ENCODE measurements around the gene PSIP1. TPM values are rescaled to one million over a fixed set of nuclear protein-coding genes. Genes with fewer than 3 reads are reported as not detected.
A peak's percentile ranks its signal among the peaks of the same experiment; 100 is the strongest.

The PSIP1 gene
- total and polyA plus RNA-seq, 7 experiments from 2014 or later, result 97.8 to 213 (median 139) TPM

DNA sequence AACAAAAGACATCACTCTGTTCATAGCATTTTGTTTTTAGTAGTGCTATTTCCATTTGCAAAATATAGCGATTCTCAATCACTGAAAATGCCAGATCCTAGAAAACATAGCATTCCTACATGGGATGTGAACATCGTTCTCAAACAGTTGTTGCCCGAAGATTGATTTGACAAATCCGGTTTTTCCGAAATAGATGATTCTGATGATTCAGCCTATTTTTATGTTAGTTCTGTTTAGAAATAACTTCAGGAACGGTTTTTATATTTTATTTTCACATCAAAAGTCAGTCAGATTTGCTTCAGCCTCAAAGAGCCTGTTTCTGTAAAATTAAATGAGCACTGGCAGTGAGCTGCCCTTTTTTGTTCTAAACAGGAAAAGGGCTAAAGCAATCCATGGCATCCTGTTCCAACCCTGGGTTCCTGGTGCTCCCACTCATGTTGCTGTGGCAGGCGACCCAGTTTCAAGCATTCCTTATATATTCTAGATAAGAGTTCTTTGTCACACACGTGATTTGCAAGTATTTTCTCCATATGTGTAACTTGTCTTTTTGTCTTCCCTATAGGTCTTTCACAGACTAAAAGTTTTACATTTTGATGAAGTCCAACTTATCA is 14.2 kb upstream of the PSIP1 start:
- Histone ChIP-seq H3K9me3 (ENCODE audit: control insufficient read depth in 2 of 3, low read length in 3 of 3) (no peaks in the 10 kb centered on the region), H3K36me3 (ENCODE audit: control insufficient read depth in 2 of 3, insufficient read depth in 3 of 3, low read length in 3 of 3) (no peaks in the 10 kb centered on the region), H3K27ac (ENCODE audit: low read depth, low read length) (no peak overlapping the region), H3K4me3 (ENCODE audit: low read length) (no peak overlapping the region), H3K27me3 (ENCODE audit: control insufficient read depth in 2 of 2, insufficient read depth in 2 of 2, low read length in 2 of 2) (no peaks in the 10 kb centered on the region), H3K4me1 (ENCODE audit: control insufficient read depth in 2 of 2, insufficient read depth in 2 of 2, low read length in 2 of 2) (no peaks in the 10 kb centered on the region)
- POLR2A ChIA-PET, result no interaction called here
- CTCF ChIA-PET, result interaction anchor here (2.0 kb wide), 1 partner anchor 8 kb away, joined by 4 read pairs; no protein-coding TSS in a partner anchor
- no peak for ATAC-seq
- Mint-ChIP-seq H3K9me3 (no peaks in the 10 kb centered on the region), H3K4me3 (no peak overlapping the region), H3K27me3 (peaks cover 0 to 17% (median 0%) of the 10 kb centered on the region in 5 donors), H3K4me1 (peaks cover 0 to 4% (median 0%) of the 10 kb centered on the region in 7 donors), H3K27ac (no peak overlapping the region), H3K36me3 (no peaks in the 10 kb centered on the region)
- no peak for DNase-seq
- intact Hi-C loops (cut with micrococcal nuclease), result no loop called here

DNA sequence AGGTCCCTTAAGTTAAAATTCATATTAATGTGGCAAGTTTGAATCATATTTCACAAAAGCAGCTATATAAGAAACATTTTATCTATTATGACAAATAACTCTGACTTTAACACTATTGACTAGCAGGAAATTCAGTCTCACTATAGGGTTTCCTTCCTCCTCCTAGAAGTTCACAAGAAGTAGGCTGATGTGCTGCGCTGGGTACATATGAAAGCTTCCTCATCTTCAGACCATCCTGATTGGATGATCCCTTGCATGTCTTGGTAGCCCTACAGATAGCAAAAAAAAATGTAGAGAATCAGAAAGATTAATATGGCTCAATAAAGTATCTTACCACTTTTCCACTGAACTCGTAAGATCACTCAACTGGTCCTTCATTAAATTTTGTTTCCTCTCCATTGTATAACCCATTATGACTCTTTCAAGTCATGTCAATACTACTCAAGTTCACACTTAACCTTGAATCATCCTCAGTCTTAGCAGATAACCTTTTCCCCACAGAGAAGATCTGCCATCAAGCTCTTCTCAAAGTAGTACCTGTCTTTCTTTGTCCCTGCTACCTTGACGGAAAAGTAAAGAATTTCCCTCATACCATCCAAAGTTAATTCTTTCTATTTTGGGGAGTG is 11.5 kb upstream of the PSIP1 start:
- Mint-ChIP-seq H3K4me1 (peaks cover 0 to 4% (median 0%) of the 10 kb centered on the region in 7 donors), H3K36me3 (no peaks in the 10 kb centered on the region), H3K27ac (peak overlapping the region in 1 of 9 donors; percentile 59), H3K27me3 (peaks cover 0 to 25% (median 0%) of the 10 kb centered on the region in 5 donors), H3K9me3 (peaks cover 0 to 1% (median 0%) of the 10 kb centered on the region in 11 donors), H3K4me3 (no peak overlapping the region)
- H3K27ac ChIP-seq (ENCODE audit: low read depth, low read length), result no peak overlapping the region
- intact Hi-C loops (cut with micrococcal nuclease), result no loop called here
- no peaks in the 10 kb centered on the region for H3K27me3 ChIP-seq (ENCODE audit: control insufficient read depth in 2 of 2, insufficient read depth in 2 of 2, low read length in 2 of 2)
- ChIA-PET POLR2A (interaction anchor here (0.7 to 2.2 kb wide), 2 partner anchors 10 to 15 kb away, joined by 3 to 9 read pairs; partner anchors contain the start of gene PSIP1), CTCF (no interaction called here)
- no peaks in the 10 kb centered on the region for H3K4me1 ChIP-seq (ENCODE audit: control insufficient read depth in 2 of 2, insufficient read depth in 2 of 2, low read length in 2 of 2)
- no peak overlapping the region for H3K4me3 ChIP-seq (ENCODE audit: low read length)
- H3K9me3 ChIP-seq (ENCODE audit: control insufficient read depth in 2 of 3, low read length in 3 of 3), result no peaks in the 10 kb centered on the region
- H3K36me3 ChIP-seq (ENCODE audit: control insufficient read depth in 2 of 3, insufficient read depth in 3 of 3, low read length in 3 of 3), result no peaks in the 10 kb centered on the region
- no peak for DNase-seq
- no peak for ATAC-seq

DNA sequence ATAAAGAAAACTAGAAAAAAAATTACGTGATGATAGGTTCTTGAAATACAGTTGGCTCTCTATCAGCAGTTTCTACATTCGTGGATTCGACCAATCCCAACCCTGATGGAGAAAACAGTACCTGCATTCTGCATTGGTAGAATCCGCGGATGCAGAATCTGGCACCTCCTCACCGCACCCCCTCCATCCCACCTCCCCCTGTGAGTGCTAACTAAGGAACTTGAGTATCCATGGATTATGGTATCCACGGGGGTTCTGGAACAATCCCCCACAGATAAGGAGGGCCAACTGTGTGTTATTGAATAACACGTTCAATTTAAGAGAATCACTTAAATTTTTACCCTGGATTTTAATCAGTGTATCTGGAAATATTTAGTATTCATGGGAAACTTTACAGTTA is 10.5 kb upstream of the PSIP1 start:
- Histone ChIP-seq H3K4me1 (ENCODE audit: control insufficient read depth in 2 of 2, insufficient read depth in 2 of 2, low read length in 2 of 2) (no peaks in the 10 kb centered on the region), H3K27me3 (ENCODE audit: control insufficient read depth in 2 of 2, insufficient read depth in 2 of 2, low read length in 2 of 2) (no peaks in the 10 kb centered on the region), H3K4me3 (ENCODE audit: low read length) (no peak overlapping the region), H3K36me3 (ENCODE audit: control insufficient read depth in 2 of 3, insufficient read depth in 3 of 3, low read length in 3 of 3) (no peaks in the 10 kb centered on the region), H3K27ac (ENCODE audit: low read depth, low read length) (no peak overlapping the region), H3K9me3 (ENCODE audit: control insufficient read depth in 2 of 3, low read length in 3 of 3) (no peaks in the 10 kb centered on the region)
- H3K36me3 Mint-ChIP-seq, result no peaks in the 10 kb centered on the region
- H3K4me3 Mint-ChIP-seq, result no peak overlapping the region
- intact Hi-C loops (cut with micrococcal nuclease), result no loop called here
- ATAC-seq (no peak), DNase-seq (no peak)
- no peak overlapping the region for H3K27ac Mint-ChIP-seq
- H3K27me3 Mint-ChIP-seq, result peaks cover 0 to 23% (median 0%) of the 10 kb centered on the region in 5 donors
- CTCF ChIA-PET, result no interaction called here
- H3K4me1 Mint-ChIP-seq, result peaks cover 0 to 4% (median 0%) of the 10 kb centered on the region in 7 donors
- POLR2A ChIA-PET, result interaction anchor here (2.2 kb wide), 1 partner anchor 9 kb away, joined by 9 read pairs; the partner anchor contains the start of gene PSIP1
- peaks cover 0 to 1% (median 0%) of the 10 kb centered on the region in 11 donors for H3K9me3 Mint-ChIP-seq

DNA sequence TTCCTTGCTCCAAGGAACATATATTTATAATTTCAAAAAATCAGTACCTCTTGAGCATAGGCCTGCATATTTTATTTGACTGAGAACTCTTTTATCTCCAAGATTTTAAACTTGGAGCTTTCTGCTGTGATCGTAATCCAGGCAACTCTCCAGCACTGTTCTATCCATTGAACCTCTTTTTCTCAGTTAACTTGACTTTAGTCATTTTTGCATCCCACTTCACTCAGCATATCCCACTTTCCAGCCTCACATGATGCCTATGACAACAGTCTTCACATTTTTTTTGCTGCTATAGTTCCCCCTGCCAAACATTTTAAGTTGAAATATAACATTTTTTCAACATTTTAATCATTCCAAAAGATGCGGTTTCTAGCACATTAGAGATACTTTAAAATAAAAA is 9.1 kb upstream of the PSIP1 start:
- H3K36me3 ChIP-seq (ENCODE audit: control insufficient read depth in 2 of 3, insufficient read depth in 3 of 3, low read length in 3 of 3), result no peaks in the 10 kb centered on the region
- intact Hi-C loops (cut with micrococcal nuclease), result loop anchor here in 1 of 2 donors (10.0 kb wide), 1 partner anchor 165 kb away; no protein-coding TSS in a partner anchor
- H3K9me3 ChIP-seq (ENCODE audit: control insufficient read depth in 2 of 3, low read length in 3 of 3), result no peaks in the 10 kb centered on the region
- H3K4me1 ChIP-seq (ENCODE audit: control insufficient read depth in 2 of 2, insufficient read depth in 2 of 2, low read length in 2 of 2), result no peaks in the 10 kb centered on the region
- CTCF ChIA-PET, result no interaction called here
- H3K4me3 ChIP-seq (ENCODE audit: low read length), result no peak overlapping the region
- H3K4me3 Mint-ChIP-seq, result no peak overlapping the region
- H3K27ac Mint-ChIP-seq, result no peak overlapping the region
- DNase-seq (no peak), ATAC-seq (no peak)
- H3K4me1 Mint-ChIP-seq, result peaks cover 0 to 8% (median under 1%) of the 10 kb centered on the region in 7 donors
- H3K27ac ChIP-seq (ENCODE audit: low read depth, low read length), result no peak overlapping the region
- H3K9me3 Mint-ChIP-seq, result peaks cover 0 to 1% (median 0%) of the 10 kb centered on the region in 11 donors
- H3K27me3 Mint-ChIP-seq, result peaks cover 0 to 18% (median 0%) of the 10 kb centered on the region in 5 donors
- H3K27me3 ChIP-seq (ENCODE audit: control insufficient read depth in 2 of 2, insufficient read depth in 2 of 2, low read length in 2 of 2), result no peaks in the 10 kb centered on the region
- POLR2A ChIA-PET, result interaction anchor here (1.2 to 1.5 kb wide), 2 partner anchors 9 to 24 kb away, joined by 3 to 6 read pairs; partner anchors contain the start of gene PSIP1
- peaks cover 0 to 3% (median 0%) of the 10 kb centered on the region in 5 donors for H3K36me3 Mint-ChIP-seq

DNA sequence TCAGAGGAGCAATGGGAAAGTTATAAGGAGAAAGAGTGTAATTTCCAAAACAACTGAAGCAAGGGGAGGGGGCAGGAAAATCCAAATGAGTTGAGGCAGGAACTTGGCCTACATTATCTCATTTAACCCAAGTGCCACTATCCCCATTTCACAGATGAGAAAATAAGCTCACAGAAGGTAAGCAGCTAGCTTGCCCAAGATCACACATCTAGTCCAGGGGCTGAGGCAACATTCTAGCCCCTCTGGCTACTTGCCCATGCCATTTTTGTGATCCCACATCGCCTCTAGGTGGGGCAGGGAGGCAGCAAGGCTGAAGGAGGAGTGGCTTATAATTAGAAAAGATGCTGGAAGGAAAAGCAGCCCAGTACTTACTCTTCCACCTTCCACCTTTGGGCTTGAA is 2.6 kb upstream of the PSIP1 start:
- Histone ChIP-seq H3K9me3 (ENCODE audit: control insufficient read depth in 2 of 3, low read length in 3 of 3) (no peaks in the 10 kb centered on the region), H3K4me3 (ENCODE audit: low read length) (no peak overlapping the region), H3K27ac (ENCODE audit: low read depth, low read length) (no peak overlapping the region), H3K27me3 (ENCODE audit: control insufficient read depth in 2 of 2, insufficient read depth in 2 of 2, low read length in 2 of 2) (no peaks in the 10 kb centered on the region), H3K36me3 (ENCODE audit: control insufficient read depth in 2 of 3, insufficient read depth in 3 of 3, low read length in 3 of 3) (peaks cover 0 to 4% (median 0%) of the 10 kb centered on the region in 3 experiments), H3K4me1 (ENCODE audit: control insufficient read depth in 2 of 2, insufficient read depth in 2 of 2, low read length in 2 of 2) (peaks cover 19 to 27% of the 10 kb centered on the region in 2 donors)
- Mint-ChIP-seq H3K4me1 (peaks cover 30 to 58% (median 44%) of the 10 kb centered on the region in 7 donors), H3K9me3 (peaks cover 0 to 9% (median 0%) of the 10 kb centered on the region in 11 donors), H3K27me3 (no peaks in the 10 kb centered on the region), H3K36me3 (peaks cover 0 to 15% (median 5%) of the 10 kb centered on the region in 5 donors), H3K4me3 (peak overlapping the region in 2 of 10 donors; percentile 45 to 58), H3K27ac (peak overlapping the region in 8 of 9 donors; percentile 26 to 99 (median 80))
- DNase-seq (peak in 1 of 9 donors; percentile 16), ATAC-seq (no peak)
- intact Hi-C loops (cut with micrococcal nuclease), result loop anchor here (5.0 to 10.0 kb wide), 2 partner anchors 159 to 216 kb away; no protein-coding TSS in a partner anchor
- POLR2A ChIA-PET, result interaction anchor here (0.6 to 5.7 kb wide), 5 partner anchors 8 to 217 kb away, joined by 3 to 84 read pairs (median 3); partner anchors contain the start of gene CCDC171
- CTCF ChIA-PET, result interaction anchor here (0.6 to 1.1 kb wide), 3 partner anchors 78 to 296 kb away, joined by 3 to 4 read pairs (median 3); no protein-coding TSS in a partner anchor

DNA sequence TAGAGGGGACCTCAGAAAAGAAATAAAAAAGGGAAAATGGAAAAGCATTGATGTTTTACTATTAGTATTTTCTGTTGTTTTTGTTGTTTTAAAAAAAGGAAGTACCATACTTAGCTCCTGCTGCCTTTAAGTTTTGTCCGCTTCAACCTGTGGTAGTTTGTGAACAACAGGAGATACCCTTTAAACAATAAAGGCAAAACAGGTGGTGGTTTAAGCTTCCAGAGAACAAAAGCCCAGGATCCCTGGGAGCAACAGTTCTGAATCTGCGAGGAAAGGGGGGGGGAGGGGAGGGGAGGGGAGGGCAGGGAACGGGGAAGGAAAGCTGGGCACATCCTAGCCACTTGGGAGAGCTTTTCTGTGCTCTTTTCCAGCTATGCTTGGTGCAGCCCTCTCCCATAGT is 2.1 kb upstream of the PSIP1 start:
- H3K27ac Mint-ChIP-seq, result peak overlapping the region in 7 of 9 donors; percentile 90 to 100 (median 98)
- H3K27ac ChIP-seq (ENCODE audit: low read depth, low read length), result peak overlapping the region; percentile 88
- peaks cover 35 to 63% (median 49%) of the 10 kb centered on the region in 7 donors for H3K4me1 Mint-ChIP-seq
- peaks cover 0 to 4% (median 0%) of the 10 kb centered on the region in 3 experiments for H3K36me3 ChIP-seq (ENCODE audit: control insufficient read depth in 2 of 3, insufficient read depth in 3 of 3, low read length in 3 of 3)
- no peaks in the 10 kb centered on the region for H3K27me3 ChIP-seq (ENCODE audit: control insufficient read depth in 2 of 2, insufficient read depth in 2 of 2, low read length in 2 of 2)
- CTCF ChIA-PET, result interaction anchor here (0.6 to 1.5 kb wide), 4 partner anchors 20 to 295 kb away, joined by 3 to 5 read pairs (median 4); no protein-coding TSS in a partner anchor
- no peaks in the 10 kb centered on the region for H3K9me3 ChIP-seq (ENCODE audit: control insufficient read depth in 2 of 3, low read length in 3 of 3)
- H3K36me3 Mint-ChIP-seq, result peaks cover 0 to 18% (median 9%) of the 10 kb centered on the region in 5 donors
- H3K4me3 Mint-ChIP-seq, result peak overlapping the region in 1 of 10 donors; percentile 94
- no peak overlapping the region for H3K4me3 ChIP-seq (ENCODE audit: low read length)
- intact Hi-C loops (cut with micrococcal nuclease), result loop anchor here (5.0 to 10.0 kb wide), 2 partner anchors 158 to 216 kb away; no protein-coding TSS in a partner anchor
- no peak for DNase-seq
- no peak for ATAC-seq
- H3K27me3 Mint-ChIP-seq, result no peaks in the 10 kb centered on the region
- peaks cover 19 to 32% of the 10 kb centered on the region in 2 donors for H3K4me1 ChIP-seq (ENCODE audit: control insufficient read depth in 2 of 2, insufficient read depth in 2 of 2, low read length in 2 of 2)
- peaks cover 0 to 9% (median 0%) of the 10 kb centered on the region in 11 donors for H3K9me3 Mint-ChIP-seq
- POLR2A ChIA-PET, result interaction anchor here (0.8 to 5.7 kb wide), 7 partner anchors 9 to 217 kb away, joined by 3 to 84 read pairs (median 11); partner anchors contain the start of gene CCDC171

Data from naive thymus-derived CD4-positive, alpha-beta T cell (primary cell).